Ammon's horn (tissue), 1 donor: ENCODE results near the gene RASL10A.
A peak's percentile ranks its signal among the peaks of the same experiment; 100 is the strongest.

Source experiments
- DNase-seq: peaks from one replicate; pipeline ENCODE4 v3.0.0-alpha.2; 2016; ENCODE audit warnings: low spot score

The RASL10A gene

GRCh38 chr22:29268511-29269229 is 46.8 kb downstream of the RASL10A start:
- peak; percentile 66 for DNase-seq

DNA sequence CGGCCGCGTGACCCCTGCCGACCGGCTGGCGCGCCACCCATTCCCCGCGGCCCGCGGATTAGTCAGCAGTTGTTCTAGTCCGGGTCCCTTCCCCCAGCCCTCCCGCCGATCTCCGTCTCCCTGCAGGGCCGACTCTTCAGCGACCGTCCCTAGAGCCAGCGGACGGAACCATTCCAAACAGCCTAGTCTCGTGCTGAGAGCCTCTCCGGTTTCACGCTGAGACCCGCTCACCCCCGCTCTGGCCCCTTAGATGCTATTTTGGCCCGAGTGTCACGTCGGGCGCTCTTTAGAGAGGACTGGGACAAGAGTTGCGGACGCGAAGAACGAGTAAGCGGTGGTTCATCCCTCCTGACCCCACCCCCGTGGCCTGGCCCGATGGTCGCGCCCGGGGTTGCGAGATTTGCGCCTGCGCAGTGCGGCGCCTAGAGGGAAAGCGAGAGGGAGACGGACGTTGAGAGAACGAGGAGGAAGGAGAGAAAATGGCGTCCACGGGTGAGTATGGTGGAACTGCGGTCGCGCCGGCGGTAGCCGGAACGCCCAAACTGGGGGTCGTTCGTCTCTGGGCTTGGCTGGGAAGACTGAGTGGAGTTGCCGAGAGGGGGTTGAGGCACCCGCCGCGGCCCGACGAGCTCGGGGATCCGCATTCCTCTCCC is 47.5 kb downstream of the RASL10A start, which contains the start of the genes EWSR1 and RHBDD3:
Gene EWSR1, plus strand, starts transcription at position 411 of the 653 bp plus-strand sequence. Its CDS starts 69 bp downstream, at position 480.
Gene RHBDD3, minus strand, starts transcription at position 124 of the 653 bp plus-strand sequence. CDS start 2,355 bp downstream, outside the sequence.
- peak; percentile 96 for DNase-seq

DNA sequence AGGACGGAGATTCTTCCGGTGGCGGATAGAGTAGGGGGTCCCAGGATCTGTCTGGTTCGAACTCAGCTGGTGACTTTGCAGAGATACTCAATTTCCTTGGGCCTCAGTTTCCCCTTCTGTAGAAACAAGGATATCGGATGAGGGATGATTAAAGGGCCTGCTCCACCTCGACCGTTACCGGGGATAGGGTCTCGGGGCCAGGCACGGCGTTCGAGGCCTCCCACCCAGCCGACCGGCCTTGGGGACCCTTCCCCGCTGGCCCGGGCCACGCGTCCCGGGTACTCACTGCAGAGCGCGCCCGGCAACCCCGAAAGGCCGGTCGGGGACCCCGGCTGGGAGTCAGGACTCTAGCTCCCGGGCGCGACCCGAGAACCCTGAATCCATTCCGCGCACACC is 48.0 kb downstream of the RASL10A start:
- no peak for DNase-seq

GRCh38 chr22:29266564-29267461 is 48.7 kb downstream of the RASL10A start:
- no peak for DNase-seq

DNA sequence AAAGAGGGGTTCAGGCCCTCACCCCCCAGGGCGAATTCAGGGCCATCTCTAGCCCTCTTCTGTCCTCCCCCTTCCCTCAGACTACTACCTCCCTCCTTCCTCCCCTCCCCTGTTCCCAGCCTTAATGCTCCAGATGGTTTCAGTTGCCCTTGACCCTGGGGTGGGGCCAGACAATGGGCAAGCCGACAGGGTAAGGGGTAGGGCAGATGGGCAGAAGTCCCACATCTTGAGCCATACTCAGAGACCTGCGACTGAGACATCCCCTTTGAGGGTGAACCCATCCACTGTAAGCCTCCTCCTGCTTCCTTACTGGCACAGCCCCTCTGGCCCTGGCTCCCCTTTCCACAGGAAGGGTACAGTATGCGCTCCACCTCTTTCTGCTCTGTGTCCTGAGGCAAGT is 49.6 kb downstream of the RASL10A start:
- no peak for DNase-seq

DNA sequence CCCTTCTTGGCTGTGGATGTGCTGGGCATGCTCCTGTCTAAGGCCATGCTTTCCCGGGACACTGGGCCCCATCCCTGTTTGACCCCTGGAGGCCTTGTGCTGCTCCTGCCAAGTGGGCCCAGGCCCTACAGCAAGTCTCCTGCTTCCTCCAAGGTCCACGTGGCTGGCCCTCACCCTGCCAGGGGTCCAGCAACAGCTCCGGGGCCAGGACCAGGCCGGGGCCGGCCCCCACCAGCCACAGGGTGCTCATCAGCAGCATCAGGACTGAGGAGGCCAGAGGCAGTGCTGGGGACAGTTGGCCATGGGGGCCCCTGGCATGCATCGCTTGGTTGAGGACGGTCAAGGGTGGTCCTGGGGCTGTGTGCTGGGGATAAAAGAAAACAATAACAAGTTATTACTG is 50.2 kb downstream of the RASL10A start:
- no peak for DNase-seq

DNA sequence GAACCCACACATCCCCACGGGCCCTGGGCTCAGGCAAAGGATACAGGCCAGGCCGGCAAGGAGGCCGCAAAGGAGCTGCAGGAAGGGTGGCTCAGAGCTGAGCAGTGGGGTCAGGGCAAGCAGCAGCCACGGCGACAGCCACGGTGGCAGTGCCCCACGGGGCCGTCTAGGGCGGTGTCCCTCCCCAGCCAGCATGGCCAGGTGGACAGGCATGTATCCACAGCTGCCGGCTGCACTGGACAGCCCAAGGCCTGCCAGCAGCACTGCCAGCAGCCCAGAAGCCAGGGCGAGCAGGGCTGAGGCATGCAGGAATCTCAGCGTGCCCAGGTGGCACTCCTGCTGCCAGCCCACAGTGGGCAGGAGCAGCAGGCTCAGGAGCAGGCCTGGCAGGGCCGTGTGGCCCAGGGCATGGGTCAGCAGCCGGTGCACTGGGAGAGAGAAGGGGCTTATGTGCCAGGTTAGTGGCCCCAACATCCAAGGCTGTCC is 51.7 kb downstream of the RASL10A start:
- no peak for DNase-seq
